T-helper 2 cell treated with Interferon-gamma antibody and Interleukin-4, amounts not matched to agents 5 μg/mL and 100 μg/mL, for 36 hours (primary cell): ENCODE measurements around the gene SULT1A2.
"Not testable (repeated sequence)": the region's sequence is repeated elsewhere in the genome, so short reads cannot be mapped to it uniquely, and the experiment has no call there.

ENCODE experiments used
- DNase-seq: peaks from one replicate; pipeline ENCODE4 v3.0.0; 2021; ENCODE audit warnings: low spot score
- H3K27ac Mint-ChIP-seq: one replicate; pipeline ENCODE4 v1.8.0; 2021; ENCODE audit warnings: mild to moderate bottlenecking, mixed read lengths
- H3K27me3 Mint-ChIP-seq: one replicate; pipeline ENCODE4 v1.8.0; 2021; ENCODE audit warnings: low read depth, mixed read lengths
- H3K36me3 Mint-ChIP-seq: one replicate; pipeline ENCODE4 v1.8.0; 2021; ENCODE audit warnings: low read depth, mixed read lengths
- H3K4me1 Mint-ChIP-seq: one replicate; pipeline ENCODE4 v1.8.0; 2021; ENCODE audit warnings: low read depth, mixed read lengths
- H3K4me3 Mint-ChIP-seq: one replicate; pipeline ENCODE4 v1.8.0; 2022; ENCODE audit warnings: mild to moderate bottlenecking, moderate library complexity, mixed read lengths
- H3K9me3 Mint-ChIP-seq: one replicate; pipeline ENCODE4 v1.8.0; 2021; ENCODE audit warnings: mixed read lengths

Gene SULT1A2

GRCh38 chr16:28615486-28616223 is 18.8 kb upstream of the SULT1A2 start:
- not testable (repeated sequence) for DNase-seq, H3K27ac Mint-ChIP-seq, H3K9me3 Mint-ChIP-seq, H3K4me1 Mint-ChIP-seq, H3K4me3 Mint-ChIP-seq, H3K36me3 Mint-ChIP-seq, H3K27me3 Mint-ChIP-seq

GRCh38 chr16:28614561-28614960 is 17.7 kb upstream of the SULT1A2 start:
- H3K4me3 Mint-ChIP-seq, H3K36me3 Mint-ChIP-seq, H3K27ac Mint-ChIP-seq, H3K4me1 Mint-ChIP-seq, DNase-seq, H3K9me3 Mint-ChIP-seq, H3K27me3 Mint-ChIP-seq: not testable (repeated sequence)

DNA sequence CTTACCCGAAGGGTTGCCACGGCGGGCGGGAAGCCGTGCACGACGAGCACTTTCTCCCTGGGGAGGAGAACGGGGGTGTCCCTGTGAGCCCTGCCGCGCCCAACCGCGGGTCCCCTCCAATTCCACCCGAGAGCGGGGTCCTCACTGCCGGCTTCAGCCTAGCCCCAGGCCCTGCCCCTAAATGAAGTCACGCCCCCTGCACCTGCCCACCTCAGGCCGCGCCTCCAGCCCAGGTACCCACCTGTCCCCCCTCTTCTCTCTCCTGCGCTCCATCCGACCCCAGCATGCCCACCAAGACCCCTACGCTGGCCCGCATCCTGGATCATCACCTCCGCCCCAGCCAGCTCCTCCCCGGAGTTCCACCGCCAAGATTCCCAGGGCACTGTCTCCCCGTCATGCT is 17.1 kb upstream of the SULT1A2 start:
- H3K27me3 Mint-ChIP-seq, H3K36me3 Mint-ChIP-seq, H3K4me3 Mint-ChIP-seq, DNase-seq, H3K4me1 Mint-ChIP-seq, H3K27ac Mint-ChIP-seq, H3K9me3 Mint-ChIP-seq: not testable (repeated sequence)

- H3K9me3 Mint-ChIP-seq, DNase-seq, H3K4me1 Mint-ChIP-seq, H3K27me3 Mint-ChIP-seq, H3K36me3 Mint-ChIP-seq, H3K27ac Mint-ChIP-seq, H3K4me3 Mint-ChIP-seq: not testable (repeated sequence)
Measured at GRCh38 chr16:28612359-28613280, 15.8 kb upstream of the SULT1A2 start.

- DNase-seq, result no peak
- Mint-ChIP-seq H3K27ac (peak overlapping the region; percentile 8), H3K4me3 (no peak overlapping the region), H3K9me3 (no peaks in the 10 kb centered on the region), H3K27me3 (no peaks in the 10 kb centered on the region), H3K36me3 (no peaks in the 10 kb centered on the region), H3K4me1 (peaks cover 4% of the 10 kb centered on the region)
Measured at GRCh38 chr16:28610595-28611191, 13.8 kb upstream of the SULT1A2 start.

- H3K9me3 Mint-ChIP-seq, result no peaks in the 10 kb centered on the region
- H3K4me3 Mint-ChIP-seq, result no peak within 1 kb of the TSS
- peaks cover 4% of the 10 kb centered on the region for H3K4me1 Mint-ChIP-seq
- peak within 1 kb of the TSS; percentile 8 for H3K27ac Mint-ChIP-seq
- no peaks in the 10 kb centered on the region for H3K36me3 Mint-ChIP-seq
- no peaks in the 10 kb centered on the region for H3K27me3 Mint-ChIP-seq
- DNase-seq, result no peak
Measured at GRCh38 chr16:28609631-28610594, 13.1 kb upstream of the SULT1A2 start, which contains the start of gene SULT1A1. SULT1A1 (minus strand) TSS chr16:28610044; CDS start chr16:28608855, 1,189 bp downstream.

DNA sequence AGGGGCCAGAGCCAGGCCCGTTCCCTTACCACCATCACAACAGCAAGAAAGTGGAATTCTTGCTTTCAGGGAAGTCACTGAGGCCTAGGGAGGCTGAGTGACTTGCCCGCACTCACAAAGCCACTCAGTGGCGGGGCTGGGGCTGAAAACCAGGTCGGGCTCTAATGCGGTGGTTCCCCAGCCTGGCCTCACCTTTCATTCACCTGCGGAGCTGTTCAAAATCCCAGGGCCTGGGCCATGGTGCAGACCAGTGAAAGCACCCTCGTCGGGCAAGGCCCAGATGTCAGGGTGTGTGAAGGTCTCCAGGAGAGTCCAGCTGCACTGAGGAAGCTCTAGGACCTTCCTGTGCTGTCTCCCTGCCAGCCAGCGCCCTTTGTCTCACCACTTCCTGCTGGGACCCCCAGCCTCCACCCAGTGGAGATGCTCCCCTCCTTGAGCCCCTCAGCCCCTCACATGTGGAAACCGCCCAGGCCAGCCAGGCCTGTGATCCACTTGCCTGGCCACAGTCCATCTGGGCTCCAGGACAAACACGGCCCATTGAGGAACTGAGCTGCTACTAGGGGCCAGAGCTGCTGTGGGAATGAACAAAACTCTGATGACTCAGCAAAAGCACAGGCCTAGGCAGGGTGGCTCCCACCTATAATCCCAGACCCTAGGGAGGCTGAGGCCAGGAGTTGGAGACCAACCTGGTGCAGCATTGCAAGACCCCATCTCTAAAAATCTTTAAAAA is 12.2 kb upstream of the SULT1A2 start:
- not testable (repeated sequence) for H3K4me1 Mint-ChIP-seq, H3K27me3 Mint-ChIP-seq, H3K27ac Mint-ChIP-seq, DNase-seq, H3K36me3 Mint-ChIP-seq, H3K4me3 Mint-ChIP-seq, H3K9me3 Mint-ChIP-seq

DNA sequence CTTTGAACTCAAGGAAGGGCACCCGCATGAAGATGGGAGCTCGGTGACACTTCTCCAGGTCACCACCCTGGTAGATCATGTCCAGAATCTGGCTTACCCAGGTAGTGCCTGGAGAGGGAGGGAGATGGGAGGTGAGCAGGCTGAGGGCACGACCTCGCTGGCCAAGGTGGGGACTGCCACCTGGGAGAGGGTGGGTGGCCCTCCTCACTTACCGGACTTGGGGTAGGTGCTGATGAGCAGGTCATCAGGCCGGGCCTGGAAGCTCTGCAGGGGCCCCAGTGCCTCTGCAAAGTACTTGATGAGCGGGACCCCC is 11.6 kb upstream of the SULT1A2 start:
- not testable (repeated sequence) for H3K27ac Mint-ChIP-seq, H3K4me1 Mint-ChIP-seq

GRCh38 chr16:28607681-28608495 is 11.0 kb upstream of the SULT1A2 start:
- H3K27ac Mint-ChIP-seq, H3K36me3 Mint-ChIP-seq, H3K4me1 Mint-ChIP-seq, H3K27me3 Mint-ChIP-seq, H3K4me3 Mint-ChIP-seq, H3K9me3 Mint-ChIP-seq, DNase-seq: not testable (repeated sequence)

More for the DNA sequence above, 11.6 kb upstream of the SULT1A2 start:
- not testable (repeated sequence) for H3K36me3 Mint-ChIP-seq, H3K9me3 Mint-ChIP-seq, H3K4me3 Mint-ChIP-seq, H3K27me3 Mint-ChIP-seq, DNase-seq

DNA sequence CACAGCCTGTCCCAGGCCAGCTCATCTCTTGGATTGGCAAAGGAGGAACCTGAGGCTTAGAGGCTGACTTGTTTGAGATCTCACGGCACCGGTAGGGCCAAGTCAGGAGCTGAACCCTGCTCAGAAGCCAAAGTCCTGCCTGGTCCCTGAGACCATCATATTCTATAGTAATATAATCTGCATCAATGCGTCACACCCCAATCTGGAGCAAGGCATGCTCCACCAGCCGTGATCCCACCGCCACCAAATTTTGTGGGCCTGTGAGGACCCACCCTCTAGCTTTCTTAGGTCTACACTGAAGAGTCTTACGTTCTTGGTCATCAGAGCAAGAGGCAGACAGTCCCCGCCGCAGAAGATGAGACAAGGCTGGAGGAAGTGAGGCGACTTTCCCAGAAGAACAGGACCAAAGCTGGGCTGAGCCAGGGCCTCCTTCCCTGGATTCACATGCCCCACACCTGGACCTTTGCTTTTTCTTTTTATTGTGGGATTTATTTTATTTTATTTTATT is 10.3 kb upstream of the SULT1A2 start:
- Mint-ChIP-seq H3K36me3 (no peaks in the 10 kb centered on the region), H3K4me3 (no peak overlapping the region), H3K9me3 (no peaks in the 10 kb centered on the region), H3K27me3 (no peaks in the 10 kb centered on the region), H3K4me1 (peaks cover 4% of the 10 kb centered on the region), H3K27ac (no peak overlapping the region)
- no peak for DNase-seq

GRCh38 chr16:28606291-28607115 is 9.7 kb upstream of the SULT1A2 start:
- no peak for DNase-seq
- Mint-ChIP-seq H3K9me3 (no peaks in the 10 kb centered on the region), H3K4me1 (peaks cover 4% of the 10 kb centered on the region), H3K36me3 (no peaks in the 10 kb centered on the region), H3K27me3 (no peaks in the 10 kb centered on the region), H3K4me3 (no peak overlapping the region), H3K27ac (no peak overlapping the region)

- DNase-seq, result no peak
- H3K9me3 Mint-ChIP-seq, result no peaks in the 10 kb centered on the region
- H3K36me3 Mint-ChIP-seq, result no peaks in the 10 kb centered on the region
- no peaks in the 10 kb centered on the region for H3K27me3 Mint-ChIP-seq
- H3K4me1 Mint-ChIP-seq, result no peaks in the 10 kb centered on the region
- H3K4me3 Mint-ChIP-seq, result no peak overlapping the region
- H3K27ac Mint-ChIP-seq, result no peak overlapping the region
Measured at GRCh38 chr16:28604186-28604565, 7.3 kb upstream of the SULT1A2 start.
